Esophagus squamous epithelium (tissue), 4 donors: ENCODE data around the gene SLIT1.

Source experiments
- CTCF ChIP-seq, 6 experiments: fragments of 450-650 bp in 4 of 6; fragments of 200-600 bp in 2 of 6; sonication (generic) in 2 of 6; IDR thresholded peaks; one replicate each; pipeline ENCODE4 v1.5.1; 2016 to 2019; ENCODE audit warnings: antibody characterized with exemption in 6 of 6, mild to moderate bottlenecking in 4 of 6, moderate library complexity in 4 of 6
- POLR2A ChIP-seq, 4 donors: fragments of 450-650 bp; IDR thresholded peaks; one replicate each; pipeline ENCODE4 v1.6.1; 2017; ENCODE audit warnings: antibody characterized with exemption in 4 of 4, mild to moderate bottlenecking in 4 of 4, moderate library complexity in 3 of 4

GRCh38 chr10:97134110-97134509 lies 51.6 kb downstream of the SLIT1 start:
- TF ChIP-seq POLR2A (IDR thresholded peaks at IDR 0.05), result no peak
- TF ChIP-seq CTCF (IDR thresholded peaks at IDR 0.05), result no peak
